Right kidney (tissue), 1 donor: ENCODE results near the gene FAM151A.
"Not testable (repeated sequence)": the region's sequence is repeated elsewhere in the genome, so short reads cannot be mapped to it uniquely, and the experiment has no call there.

Experiments
- DNase-seq: peaks from one replicate; pipeline ENCODE4 v3.0.0-alpha.2; 2016

Gene FAM151A

DNA sequence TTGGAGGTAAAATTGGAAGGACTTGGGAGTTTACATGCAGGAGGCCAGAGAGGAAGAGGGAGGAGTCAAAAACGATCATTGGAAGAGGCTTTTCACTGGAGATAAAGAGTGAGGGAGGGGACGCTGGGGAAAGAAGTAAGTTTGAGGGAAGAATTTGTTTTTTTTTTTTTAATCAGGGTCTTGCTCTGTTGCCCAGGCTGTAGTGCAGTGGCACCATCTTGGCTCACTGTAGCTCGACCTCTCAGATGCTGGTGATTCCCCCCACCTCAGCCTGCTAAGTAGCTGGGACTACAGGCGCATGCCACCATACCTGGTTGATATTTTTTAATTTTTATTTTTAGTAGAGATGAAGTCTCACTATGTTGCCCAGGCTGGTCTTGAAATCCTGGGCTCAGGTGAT, 17.0 kb upstream of the FAM151A start:
- DNase-seq, result no peak

DNA sequence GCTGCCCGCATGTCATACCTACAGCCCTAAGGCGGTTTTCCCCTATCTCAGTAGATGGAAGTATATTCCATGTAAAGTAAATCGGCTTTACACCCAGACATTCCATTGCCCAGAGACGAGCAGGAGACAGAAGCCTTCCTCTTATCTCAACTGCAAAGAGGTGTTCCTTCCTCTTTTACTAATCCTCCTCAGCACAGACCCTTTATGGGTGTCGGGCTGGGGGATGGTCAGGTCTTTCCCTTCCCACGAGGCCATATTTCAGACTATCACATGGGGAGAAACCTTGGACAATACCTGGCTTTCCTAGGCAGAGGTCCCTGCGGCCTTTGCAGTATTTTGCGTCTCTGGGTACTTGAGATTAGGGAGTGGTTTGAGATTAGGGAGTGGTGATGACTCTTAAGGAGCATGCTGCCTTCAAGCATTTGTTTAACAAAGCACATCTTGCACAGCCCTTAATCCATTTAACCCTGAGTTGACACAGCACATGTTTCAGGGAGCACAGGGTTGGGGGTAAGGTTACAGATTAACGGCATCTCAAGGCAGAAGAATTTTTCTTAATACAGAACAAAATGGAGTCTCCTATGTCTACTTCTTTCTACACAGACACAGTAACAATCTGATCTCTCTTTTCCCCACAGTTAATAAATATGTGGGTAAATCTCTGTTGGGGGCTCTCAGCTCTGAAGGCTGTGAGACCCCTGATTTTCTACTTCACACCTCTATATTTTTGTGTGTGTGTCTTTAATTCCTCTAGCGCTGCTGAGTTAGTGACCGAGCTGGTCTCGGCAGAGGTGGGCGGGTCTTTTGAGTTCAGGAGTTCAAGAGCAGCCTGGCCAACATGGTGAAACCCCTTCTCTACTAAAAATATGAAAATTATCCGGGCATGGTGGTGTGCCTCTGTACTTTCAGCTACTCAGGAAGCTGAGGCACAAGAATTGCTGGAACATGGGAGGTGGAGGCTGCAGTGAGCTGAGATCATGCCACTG, 13.4 kb upstream of the FAM151A start:
- DNase-seq, result not testable (repeated sequence)

DNA sequence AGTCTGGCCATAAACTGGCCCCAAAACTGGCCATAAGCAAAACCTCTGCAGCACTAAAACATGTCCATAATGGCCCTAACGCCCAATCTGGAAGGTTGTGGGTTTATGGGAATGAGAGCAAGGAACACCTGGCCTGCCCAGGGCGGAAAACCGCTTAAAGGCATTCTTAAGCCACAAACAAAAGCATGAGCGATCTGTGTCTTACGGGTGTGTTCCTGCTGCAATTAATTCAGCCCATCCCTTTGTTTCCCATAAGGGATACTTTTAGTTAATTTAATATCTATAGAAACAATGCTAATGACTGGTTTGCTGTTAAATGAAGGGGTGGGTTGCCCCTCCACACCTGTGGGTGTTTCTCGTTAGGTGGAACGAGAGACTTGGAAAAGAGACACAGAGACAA, 12.5 kb upstream of the FAM151A start:
- not testable (repeated sequence) for DNase-seq

DNA sequence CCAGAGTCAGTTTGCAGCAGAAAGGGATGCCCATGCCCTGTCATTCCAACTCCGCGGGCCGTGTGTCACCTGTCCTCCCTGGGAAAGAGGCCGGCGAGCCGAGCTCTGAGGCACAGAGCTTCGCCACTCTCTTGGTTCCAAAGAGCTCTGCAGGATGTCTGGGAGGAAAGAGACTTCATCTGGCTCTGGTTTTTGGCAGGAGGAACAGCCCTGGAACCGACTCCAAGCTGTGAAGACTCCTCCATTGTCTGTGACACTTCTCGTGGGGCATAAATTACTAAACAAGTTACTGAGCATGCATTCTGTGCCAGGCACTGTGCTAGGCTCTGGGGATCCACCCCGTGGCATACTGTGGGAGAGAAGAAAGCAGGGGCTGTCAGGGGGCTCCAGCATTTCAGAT, 3.9 kb upstream of the FAM151A start:
- DNase-seq, result no peak

DNA sequence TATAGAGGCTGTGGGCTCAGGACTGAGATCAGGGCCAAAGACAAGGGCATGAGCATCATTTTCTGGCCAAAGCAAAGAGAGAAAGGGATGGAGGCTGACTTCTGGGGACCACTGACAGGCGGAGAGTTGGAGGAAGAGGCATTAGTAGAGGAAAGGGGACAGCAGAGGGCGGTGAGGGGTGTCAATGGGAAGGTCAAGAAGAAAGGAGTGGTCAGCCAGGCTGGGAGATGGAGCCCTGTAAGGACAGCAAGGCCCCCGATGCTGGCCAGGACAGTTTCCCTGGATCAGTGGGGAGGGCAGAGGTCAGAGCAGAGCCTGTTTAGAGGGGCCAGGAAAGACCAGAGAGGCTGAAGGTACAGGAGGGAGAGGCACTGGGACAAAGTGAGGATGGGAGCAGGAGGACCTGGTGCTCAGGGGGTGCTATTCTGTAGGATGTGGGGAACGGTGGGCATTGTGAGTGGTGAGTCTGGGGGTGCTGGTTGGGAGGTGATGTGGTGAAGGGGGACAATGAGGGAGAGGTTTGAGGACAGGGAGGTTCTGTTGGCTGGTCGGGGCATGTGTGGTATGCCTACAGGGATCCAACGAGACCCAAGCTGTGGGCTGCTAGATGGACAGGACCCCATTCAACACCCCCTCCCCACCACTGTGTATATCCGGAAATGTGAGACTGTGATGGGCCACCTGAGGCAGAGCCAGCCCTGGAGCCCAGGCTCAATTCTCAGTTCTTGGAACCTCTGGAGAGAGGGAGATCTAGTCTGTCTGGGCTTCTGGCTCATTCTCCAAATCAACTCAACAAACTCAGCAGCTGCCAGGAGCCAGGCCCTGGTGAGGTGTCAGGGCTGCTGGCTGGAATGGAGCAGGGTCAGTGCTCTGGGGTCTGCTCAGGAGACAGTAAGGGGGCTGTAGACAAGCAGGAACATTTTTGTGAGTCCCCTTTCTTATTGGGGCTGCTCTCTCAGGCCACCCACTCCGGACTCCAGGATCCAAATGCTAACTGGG, 1.4 kb upstream of the FAM151A start:
- DNase-seq, result no peak

DNA sequence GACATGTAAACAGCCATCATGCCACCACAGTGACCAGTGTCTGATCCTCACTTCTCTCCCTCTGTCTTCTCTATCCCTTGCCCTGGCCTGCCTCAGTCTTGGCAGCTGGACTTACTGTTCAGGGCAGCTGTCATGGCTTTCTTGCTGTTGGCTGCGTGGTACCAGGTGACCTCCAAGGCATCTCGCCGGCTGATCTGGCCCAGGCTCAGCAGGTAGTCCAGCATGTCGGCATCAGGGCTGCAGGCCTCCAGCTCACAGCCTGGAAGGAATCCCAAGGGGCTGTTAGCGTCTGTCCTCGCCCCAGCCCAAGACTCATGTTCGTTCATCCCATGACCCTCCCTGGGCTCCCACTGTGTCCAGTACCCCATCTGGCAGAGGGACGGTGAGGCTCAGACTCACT, 3.6 kb downstream of the FAM151A start:
- DNase-seq, result no peak

DNA sequence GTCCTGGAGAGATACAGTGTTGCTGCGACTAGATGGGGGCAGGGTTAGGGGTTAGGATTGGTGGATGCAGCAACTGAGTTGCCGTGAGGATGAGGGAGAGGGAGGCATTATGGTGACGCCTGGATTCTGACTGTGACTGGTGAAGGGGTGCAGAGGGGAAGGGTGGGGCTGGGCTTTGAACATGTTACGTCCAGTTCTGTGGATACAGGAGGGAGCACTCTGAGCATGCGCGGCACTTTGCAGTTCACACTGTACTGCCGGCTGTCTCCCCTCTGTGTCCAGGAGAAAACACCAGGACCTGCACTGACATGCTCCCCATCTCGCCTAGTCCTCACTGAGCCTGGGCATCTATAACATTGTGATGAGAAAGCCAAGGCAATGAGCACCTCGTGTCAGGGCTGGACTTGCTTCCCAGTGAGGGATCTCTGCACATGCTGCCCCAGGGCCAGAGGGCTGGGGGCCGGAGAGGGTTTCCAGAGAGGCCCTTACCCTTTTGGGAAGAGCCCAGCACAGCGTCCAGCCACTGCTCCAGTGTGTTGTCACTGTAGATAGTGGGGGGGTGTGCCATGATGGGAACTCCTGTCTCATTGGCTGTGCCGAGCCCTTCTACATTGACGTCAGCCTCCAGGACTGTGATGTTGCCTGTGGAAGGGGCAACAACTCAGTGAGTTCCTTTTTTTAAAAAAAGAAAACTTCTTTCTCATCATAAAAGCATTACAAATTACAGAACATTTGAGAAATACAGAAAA, 7.6 kb downstream of the FAM151A start:
- DNase-seq, result no peak

DNA sequence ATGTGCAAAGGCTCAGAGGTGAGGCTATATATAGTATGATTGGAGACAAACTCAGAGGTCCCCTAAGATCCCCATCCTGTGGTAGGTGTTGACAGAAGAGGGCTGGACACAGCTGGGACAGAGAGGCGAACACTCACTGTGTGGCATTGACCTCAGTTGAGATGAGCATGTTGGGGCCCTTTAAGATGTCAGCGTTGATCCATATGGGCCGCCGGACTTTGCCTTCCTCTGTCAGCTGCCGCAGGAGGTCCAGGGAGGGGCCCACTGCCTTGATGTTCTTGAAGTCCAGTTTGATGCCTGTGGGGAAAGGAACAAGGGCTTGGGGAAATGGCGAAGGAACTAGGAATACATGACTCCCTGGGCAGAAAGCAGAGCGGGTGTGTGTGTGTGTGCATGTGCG, 8.8 kb downstream of the FAM151A start:
- DNase-seq, result no peak

DNA sequence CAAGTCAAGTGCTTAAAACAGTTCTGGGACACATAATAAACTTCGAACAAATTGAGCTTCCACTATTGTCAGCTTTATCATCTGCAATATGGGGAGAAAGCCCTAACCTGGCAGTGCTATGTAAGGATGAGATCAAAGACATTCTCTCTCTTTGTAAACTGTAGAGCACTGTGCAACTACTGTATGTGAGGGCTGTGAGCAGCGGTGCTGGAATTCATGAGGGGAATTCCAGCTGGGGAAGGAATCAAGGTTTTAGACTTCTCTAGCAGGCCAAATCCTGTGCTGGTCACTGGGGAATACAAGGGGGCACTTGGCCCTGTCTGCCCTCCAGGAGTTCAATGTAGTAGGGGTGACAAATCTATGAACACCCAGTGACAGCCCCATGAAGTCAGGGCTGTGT, 9.3 kb downstream of the FAM151A start:
- DNase-seq, result no peak

DNA sequence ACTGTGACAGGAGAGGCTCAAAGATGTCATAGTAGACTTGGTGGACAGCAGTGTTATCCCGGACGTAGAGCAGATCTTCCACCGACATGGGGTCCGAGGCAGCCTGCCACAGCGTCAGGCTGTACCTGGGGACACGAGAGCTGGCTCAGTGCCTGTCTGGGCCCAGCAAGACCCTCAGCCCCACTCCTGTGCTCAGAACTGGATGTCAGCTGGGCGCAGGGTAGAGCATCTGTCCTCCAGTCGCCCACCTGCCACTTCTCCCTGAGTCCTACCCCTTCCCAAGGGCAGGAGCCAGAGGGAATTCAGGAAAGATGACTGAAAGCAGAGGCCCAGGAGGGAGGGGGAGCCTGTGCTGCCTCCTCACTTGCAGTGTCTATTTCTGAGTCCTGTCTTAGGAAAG, 11.7 kb downstream of the FAM151A start:
- no peak for DNase-seq

DNA sequence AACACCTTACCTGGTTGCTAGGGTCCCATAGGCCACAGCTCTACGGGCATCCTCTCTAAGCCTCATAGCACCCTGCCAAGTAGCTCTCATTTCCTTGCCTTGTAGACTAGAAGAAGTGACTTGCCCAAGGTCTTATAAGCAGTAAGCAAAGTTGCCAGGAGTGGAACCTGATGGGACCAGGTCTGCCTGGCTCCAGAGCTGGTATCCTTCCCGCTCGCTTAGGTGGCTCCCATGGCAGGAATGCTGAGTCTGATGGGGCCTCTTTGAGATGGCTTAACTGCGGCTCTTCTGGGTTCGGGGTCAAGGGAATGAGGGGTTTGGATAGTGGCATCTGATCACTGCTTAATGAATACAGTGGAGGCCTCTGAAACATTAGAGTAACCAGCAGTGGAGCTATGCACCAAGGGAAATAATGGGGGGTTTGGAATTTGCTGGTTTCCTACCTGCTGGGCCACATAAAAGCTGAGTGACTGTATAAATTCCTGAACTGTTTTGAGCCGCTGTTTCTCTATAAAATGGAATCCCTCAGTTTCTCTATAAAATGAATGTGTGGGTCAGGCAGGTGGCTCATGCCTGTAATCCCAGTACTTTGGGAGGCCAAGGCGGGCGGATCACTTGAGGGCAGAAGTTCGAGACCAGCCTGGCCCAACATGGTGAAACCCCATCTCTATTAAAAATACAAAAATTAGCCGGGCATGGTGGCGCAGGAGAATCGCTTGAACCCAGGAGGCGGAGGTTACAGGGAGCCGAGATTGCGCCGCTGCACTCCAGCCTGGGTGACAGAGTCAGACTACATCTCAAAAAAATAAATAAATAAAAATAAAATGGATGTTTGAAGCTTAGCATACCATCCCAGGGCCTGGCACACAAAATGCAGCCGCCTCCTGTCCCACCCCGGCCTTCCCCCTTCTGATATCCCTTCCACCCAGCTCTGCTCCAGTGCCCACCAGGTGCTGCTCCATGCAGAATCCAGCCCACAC, 12.4 kb downstream of the FAM151A start:
- DNase-seq, result no peak

DNA sequence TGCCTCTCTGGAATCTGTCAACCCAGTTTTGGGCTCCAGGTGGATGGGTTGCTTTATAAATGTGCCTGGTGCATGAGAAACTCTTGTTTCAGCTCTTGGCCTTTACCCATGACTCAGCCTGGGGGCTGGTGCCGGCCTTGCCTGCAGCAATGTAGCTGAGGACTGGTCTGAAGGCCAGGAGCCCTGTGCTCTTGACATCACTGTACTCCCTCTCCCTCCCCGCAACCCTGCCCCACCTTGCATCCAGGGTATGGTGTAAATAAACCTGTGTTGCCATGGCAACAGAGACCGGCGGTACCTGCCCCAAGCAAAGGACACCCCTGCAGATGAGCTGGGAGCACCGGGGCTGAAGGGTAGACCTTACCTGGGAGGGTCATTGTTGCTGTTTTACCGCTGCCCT, 13.3 kb downstream of the FAM151A start:
- DNase-seq, result no peak

DNA sequence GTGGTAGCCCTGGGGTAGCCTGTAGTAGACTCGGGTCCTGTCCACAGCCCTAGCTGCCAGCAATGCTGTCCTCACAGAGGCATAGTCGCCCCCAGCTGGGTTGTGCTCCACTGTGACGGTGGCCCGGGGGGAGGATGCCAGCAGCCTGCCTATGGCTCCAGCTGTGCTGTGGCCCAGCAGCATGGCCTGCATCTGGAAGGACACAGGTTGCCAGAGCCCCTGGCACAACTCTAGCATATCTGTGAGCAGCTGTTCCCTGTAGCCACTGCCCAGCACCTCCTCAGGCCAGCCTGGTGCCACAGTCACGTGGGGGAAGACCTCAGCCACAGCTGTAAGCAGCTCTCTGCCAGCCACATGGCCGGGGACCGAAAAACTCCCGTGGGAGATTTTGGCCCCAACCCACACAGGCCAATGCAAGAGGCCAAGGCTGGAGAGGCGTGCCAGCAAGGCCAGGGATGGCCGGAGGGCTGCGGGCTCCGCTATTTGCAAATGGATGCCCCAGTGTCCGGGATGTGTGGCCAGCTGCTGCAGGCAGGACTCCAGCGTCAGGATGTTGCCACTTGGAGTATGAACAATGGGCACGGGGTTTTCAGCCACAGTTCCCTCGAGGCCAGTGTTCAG, 13.9 kb downstream of the FAM151A start:
- no peak for DNase-seq

DNA sequence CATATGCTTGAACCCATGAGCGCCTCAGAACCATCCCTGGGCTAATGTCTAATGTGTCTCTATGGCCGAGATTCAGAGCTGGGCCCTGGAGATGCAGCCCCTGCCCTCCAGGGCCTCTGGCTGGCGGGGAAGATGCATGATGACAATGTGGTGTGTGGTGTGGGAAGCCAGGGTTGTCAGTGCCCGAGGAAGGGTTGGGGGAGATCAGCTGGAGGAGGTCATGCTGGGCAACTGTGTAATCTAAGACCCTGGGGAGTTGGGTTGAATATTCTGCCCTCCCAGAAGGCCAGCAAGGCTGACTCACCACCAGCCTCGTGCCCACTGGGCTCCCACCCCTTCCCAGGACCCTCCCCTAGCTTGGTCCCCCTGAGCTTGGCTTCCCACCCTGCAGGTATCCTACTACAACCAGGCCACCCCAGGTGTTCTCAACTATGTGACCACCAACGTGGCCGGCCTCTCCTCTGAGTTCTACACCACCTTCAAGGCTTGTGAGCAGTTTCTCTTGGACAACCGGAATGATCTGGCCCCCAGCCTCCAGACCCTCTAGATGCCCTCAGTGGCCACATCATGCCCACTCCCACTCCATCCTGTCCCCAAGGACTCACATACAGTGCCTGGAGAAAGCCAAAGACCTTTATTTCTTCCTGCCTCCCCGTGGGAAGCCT, 14.6 kb downstream of the FAM151A start:
- DNase-seq, result no peak

DNA sequence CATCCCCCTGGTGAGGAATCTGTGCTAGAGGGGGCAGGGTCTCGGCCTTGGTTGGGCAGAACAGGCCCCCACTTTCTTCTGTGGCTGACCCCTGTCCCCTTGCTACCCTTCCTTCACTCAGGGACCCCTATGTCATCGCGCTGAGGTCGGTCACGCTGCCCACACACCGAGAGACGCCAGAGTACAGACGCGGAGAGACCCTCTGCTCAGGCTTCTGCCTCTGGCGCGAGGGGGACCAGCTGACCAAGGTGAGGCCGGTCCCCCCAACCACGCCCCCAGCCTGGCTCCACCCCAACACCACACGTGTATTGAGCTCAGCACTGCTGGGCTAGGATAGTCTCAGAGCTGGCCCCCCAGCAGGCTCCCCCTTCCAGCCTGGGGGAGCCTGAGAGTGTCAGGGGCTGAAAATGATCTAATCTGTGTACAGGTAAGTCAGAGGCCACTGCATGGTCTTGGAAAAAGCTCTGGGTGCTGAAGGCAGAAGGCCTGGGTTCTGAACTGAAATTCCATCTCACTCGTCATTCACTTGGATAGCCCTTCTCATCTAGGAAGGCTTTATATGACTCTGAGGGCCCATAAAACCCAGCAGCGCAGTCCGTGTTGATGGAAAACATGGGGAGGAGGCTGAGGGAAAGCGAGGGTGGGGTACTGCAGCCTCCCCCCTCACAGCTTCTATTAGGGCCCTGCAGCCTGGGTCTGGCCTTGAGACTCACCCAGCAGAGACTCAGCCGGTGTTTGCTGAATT, 15.3 kb downstream of the FAM151A start:
- no peak for DNase-seq

DNA sequence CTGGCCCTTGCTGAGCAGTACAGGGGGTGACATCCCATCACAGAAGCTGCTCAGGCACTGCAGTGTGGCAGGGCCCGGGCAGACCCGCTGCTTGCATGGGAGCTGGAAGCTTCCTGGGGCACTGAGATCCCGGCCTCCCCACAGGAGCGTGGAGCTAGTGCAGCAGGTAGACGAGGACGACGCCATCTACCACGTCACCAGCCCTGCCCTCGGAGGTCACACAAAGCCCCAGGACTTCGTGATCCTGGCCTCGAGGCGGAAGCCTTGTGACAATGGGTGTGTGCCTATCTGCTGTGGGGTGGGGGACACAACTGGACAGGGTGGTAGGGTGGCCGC, 16.4 kb downstream of the FAM151A start:
- DNase-seq, result no peak

DNA sequence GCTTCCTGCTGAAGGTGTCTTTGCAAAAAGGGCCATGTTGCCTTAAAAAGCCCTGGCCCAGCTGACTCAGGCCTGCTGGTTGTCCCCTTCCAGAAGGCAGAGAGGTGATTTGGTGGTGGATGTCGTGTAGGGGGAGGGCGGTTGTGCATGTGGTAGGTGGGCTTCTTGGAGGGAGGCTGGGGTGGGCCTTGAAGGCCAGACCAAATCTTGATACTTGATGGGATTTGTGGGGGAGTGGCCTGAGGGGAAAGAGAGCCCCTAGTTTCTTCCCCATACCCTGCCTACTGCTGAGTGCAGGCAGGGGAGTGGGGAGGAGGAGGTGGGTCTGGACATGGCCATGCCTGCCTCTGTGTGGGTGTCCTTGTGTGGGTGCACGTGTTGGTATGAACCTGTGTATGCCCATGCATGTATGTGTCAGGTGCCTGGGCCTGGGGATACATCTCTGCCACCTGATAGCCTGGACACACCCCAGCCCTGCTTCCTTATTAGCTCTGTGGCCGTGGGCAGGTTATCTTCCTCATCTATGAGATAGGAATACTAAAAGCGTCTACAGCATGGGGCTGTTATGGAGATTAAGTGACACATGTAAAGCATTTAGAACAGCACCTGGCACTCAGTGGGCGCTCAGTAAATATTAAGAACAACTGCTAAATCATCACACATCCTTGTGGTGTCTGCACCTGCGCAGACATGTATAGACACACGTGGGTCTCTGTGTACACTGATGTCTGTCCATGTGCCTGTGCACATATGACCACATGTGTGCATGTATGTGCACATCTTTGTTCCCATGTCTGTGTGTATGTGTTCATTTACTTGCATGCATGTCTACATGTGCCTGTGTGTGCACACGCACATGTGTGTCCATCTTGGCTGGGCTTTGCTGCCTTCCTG, 17.0 kb downstream of the FAM151A start:
- DNase-seq, result no peak
